Heart left ventricle (tissue), 16 donors: ENCODE data around the gene ADGRD2. TPM values are rescaled to one million over a fixed set of nuclear protein-coding genes. Genes with fewer than 3 reads are reported as not detected.

ENCODE experiments used
- ATAC-seq, 4 donors: fragments of 200-7000 bp; cut with Tn5 transposase; one replicate each; pipeline ENCODE4 v1.9.1; 2020 to 2022; ENCODE audit warnings: moderate library complexity in 4 of 4, mild to moderate bottlenecking in 3 of 4, moderate number of reproducible peaks in 1 of 4
- DNase-seq, 5 donors: peaks; one replicate each; pipeline ENCODE4 v3.0.0-alpha.2; 2020
- H3K27ac ChIP-seq, 12 donors: fragments of 200-600 bp; sonication (generic) in 4 of 12; one replicate each; pipeline versions ENCODE4 v1.5.0 to v1.8.0; 2016 to 2022; ENCODE audit warnings: mild to moderate bottlenecking in 2 of 12
- H3K27me3 ChIP-seq, 9 donors: fragments of 200-600 bp; sonication (generic) in 2 of 9; one replicate each; pipeline versions ENCODE4 v1.5.1 to v1.8.0; 2016 to 2022; ENCODE audit warnings: mild to moderate bottlenecking in 3 of 9
- H3K36me3 ChIP-seq, 9 donors: fragments of 200-600 bp; sonication (generic) in 2 of 9; one replicate each; pipeline versions ENCODE4 v1.5.0 to v1.8.0; 2018 to 2022; ENCODE audit warnings: mild to moderate bottlenecking in 2 of 9
- H3K4me1 ChIP-seq, 12 donors: fragments of 200-600 bp; sonication (generic) in 4 of 12; one replicate each; pipeline versions ENCODE4 v1.5.0 to v1.8.0; 2016 to 2022; ENCODE audit warnings: mild to moderate bottlenecking in 3 of 12
- H3K4me3 ChIP-seq, 12 donors: fragments of 200-600 bp; sonication (generic) in 4 of 12; one replicate each; pipeline versions ENCODE4 v1.5.0 to v1.8.0; 2017 to 2022; ENCODE audit warnings: mild to moderate bottlenecking in 9 of 12, moderate library complexity in 4 of 12
- H3K9me3 ChIP-seq, 12 donors: fragments of 200-600 bp; sonication (generic) in 4 of 12; one replicate each; pipeline versions ENCODE4 v1.5.0 to v1.8.0; 2016 to 2022; ENCODE audit warnings: mild to moderate bottlenecking in 1 of 12
- CTCF ChIP-seq, 12 donors: fragments of 200-600 bp; sonication (generic) in 4 of 12; IDR thresholded peaks; one replicate each; pipeline versions ENCODE4 v1.5.0 to v1.8.0; 2018 to 2022; ENCODE audit warnings: antibody characterized with exemption in 12 of 12, mild to moderate bottlenecking in 5 of 12
- POLR2A ChIP-seq, 2 donors: fragments of 450-650 bp; IDR thresholded peaks; one replicate each; pipeline ENCODE4 v1.6.1; 2017; ENCODE audit warnings: antibody characterized with exemption in 2 of 2, mild to moderate bottlenecking in 2 of 2, moderate library complexity in 2 of 2
- WGBS, 4 donors: extraction: QIAGEN DNeasy Blood & Tissue Kit in 2 of 4; methylation state at CpG; one replicate each; pipeline versions ENCODE4 v1.1.5 to v1.1.7; 2013 to 2018; 5-methylcytosine and 5-hydroxymethylcytosine counted together
- intact Hi-C, 10 donors: fragments of 100-400 bp; cut with DNase I; formaldehyde crosslinking; loops; one replicate each; pipeline versions ENCODE4 v1.11.1 to v1.14.2; 2022
- polyA plus RNA-seq, 2 donors: library from polyadenylated mRNA; stranded (reverse); fragments of 200-250 nt; gene quantifications; one replicate each; pipeline ENCODE4 v1.2.3, GENCODE V29; 2013
- total RNA-seq, 9 donors: library from RNA; depleted of rRNA in 2 of 9; stranded (reverse); fragments of >200 nt in 2 of 9; fragmentation: NEBNext Ultra II Directional in 3 of 9; extraction: Animal tissue kit (Norgen Biotek cat#: 25700) in 3 of 9; gene quantifications; one replicate each; pipeline versions ENCODE4 v1.1.0 to v1.2.4, GENCODE V29; 2016 to 2023
- donor health status: ischemic (EF 13 %, LVEDD 7.1; RV severe dilation, severe dysfunction).
- donor health status: healthy with polysubstance abuse.
- donor health status: DM: no; HTN: yes; CAD: no.
- donor health status: DM: no; HTN: no; CAD: no.
- donor health status: ischemic (EF 25% LVEDD 6.9; RV normal size, moderate dysfunction).
- donor health status: ischemic (EF 25% LVEDD 5.7; RV mildly dilated, moderate dysfunction).
- donor health status: healthy.
- donor health status: DM: yes; HTN: yes; CAD: no.
- donor health status: ischemic (EF 35%, LVEDD 5.7; RV mildly dilated, moderate dysfunction).
- donor health status: nonischemic (EF 11% LVEDD 7.7; RV severe dilation, severe dysfunction).
- donor health status: DM: yes; HTN: yes; CAD: no.
- donor health status: PGD.
- donor health status: ischemic (EF 29% LVEDD 5.4; RV normal size, mild dysfunction).
- donor health status: nonischemic (EF 23%, LVEDD 6.1; RV moderate dilation, normal function).

The ADGRD2 gene
- total and polyA plus RNA-seq, 11 donors: not detected

DNA sequence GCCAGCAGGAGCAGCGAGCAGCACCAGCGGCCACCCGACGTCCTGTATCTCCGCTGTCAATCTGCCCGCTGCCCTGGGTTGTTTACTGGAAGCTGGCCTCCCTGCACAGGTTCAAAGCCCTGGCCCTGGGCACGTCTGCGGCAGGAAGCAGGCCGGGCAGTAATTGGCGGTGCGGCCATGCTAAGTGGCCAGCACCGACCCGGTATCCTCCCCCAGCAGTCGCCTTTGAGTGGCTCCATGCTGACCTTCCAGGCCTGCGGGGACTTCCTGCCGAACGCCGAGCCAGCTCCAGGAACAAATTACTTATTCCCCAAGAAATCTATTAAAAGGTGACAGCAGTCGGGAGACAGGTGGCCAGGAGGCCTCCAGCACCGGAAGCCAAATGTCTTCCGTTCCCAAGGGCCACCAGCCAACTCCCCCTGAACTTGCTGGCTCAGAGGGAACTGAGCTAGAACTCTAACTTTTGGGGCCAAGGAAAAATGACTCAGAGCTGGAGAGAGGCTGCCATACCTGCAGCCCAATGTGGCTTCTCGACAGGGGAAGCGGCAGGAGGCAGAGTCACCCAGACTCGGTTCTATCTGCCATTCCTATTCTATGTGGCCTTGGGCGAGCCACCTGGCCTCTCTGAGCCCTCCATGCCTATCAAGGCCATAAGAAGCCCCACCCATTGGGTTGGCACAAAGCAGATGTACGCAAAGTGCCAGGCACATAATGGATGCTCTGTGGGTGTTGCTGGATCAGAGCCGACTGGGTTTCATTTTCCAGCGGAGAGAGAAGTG, 21.3 kb upstream of the ADGRD2 start:
- Histone ChIP-seq H3K4me1 (no peaks in the 10 kb centered on the region), H3K27ac (no peak overlapping the region), H3K36me3 (no peaks in the 10 kb centered on the region), H3K27me3 (no peaks in the 10 kb centered on the region), H3K9me3 (no peaks in the 10 kb centered on the region), H3K4me3 (no peak overlapping the region)
- intact Hi-C loops: no loop called here
- no peak for ATAC-seq
- TF ChIP-seq POLR2A (IDR thresholded peaks at IDR 0.05): no peak
- no peak for TF ChIP-seq CTCF (IDR thresholded peaks at IDR 0.05)
- peak in 1 of 5 donors; percentile 10 for DNase-seq
- 71 to 87% (median 78%) methylated on average over 13 to 28 of the region's 28 CpGs for WGBS, 4 donors

- Histone ChIP-seq H3K4me3 (no peak overlapping the region), H3K9me3 (no peaks in the 10 kb centered on the region), H3K27ac (no peak overlapping the region), H3K27me3 (no peaks in the 10 kb centered on the region), H3K36me3 (no peaks in the 10 kb centered on the region), H3K4me1 (no peaks in the 10 kb centered on the region)
- intact Hi-C loops: no loop called here
- TF ChIP-seq POLR2A (IDR thresholded peaks at IDR 0.05) (no peak), CTCF (IDR thresholded peaks at IDR 0.05) (no peak)
- 89 to 94% (median 91%) methylated on average over 4 of the region's 4 CpGs for WGBS, 4 donors
- ATAC-seq (no peak), DNase-seq (peak in 1 of 5 donors; percentile 11)
Observed at GRCh38 chr9:124429530-124429867, 20.8 kb upstream of the ADGRD2 start.

GRCh38 chr9:124436320-124436719, 13.9 kb upstream of the ADGRD2 start:
- no peak overlapping the region for H3K27ac ChIP-seq
- peaks cover 0 to 5% (median 0%) of the 10 kb centered on the region in 9 donors for H3K27me3 ChIP-seq
- DNase-seq (no peak), ATAC-seq (no peak)
- peaks cover 0 to 6% (median 0%) of the 10 kb centered on the region in 12 donors for H3K9me3 ChIP-seq
- H3K36me3 ChIP-seq: no peaks in the 10 kb centered on the region
- TF ChIP-seq CTCF (IDR thresholded peaks at IDR 0.05) (no peak), POLR2A (IDR thresholded peaks at IDR 0.05) (no peak)
- intact Hi-C loops: no loop called here
- no peak overlapping the region for H3K4me3 ChIP-seq
- H3K4me1 ChIP-seq: no peaks in the 10 kb centered on the region

- H3K9me3 ChIP-seq: peaks cover 0 to 6% (median 0%) of the 10 kb centered on the region in 12 donors
- ATAC-seq: no peak
- no peak overlapping the region for H3K27ac ChIP-seq
- no peak for DNase-seq
- no peaks in the 10 kb centered on the region for H3K36me3 ChIP-seq
- no peak for TF ChIP-seq CTCF (IDR thresholded peaks at IDR 0.05)
- TF ChIP-seq POLR2A (IDR thresholded peaks at IDR 0.05): no peak
- 90 to 95% (median 93%) methylated on average over 3 of the region's 3 CpGs for WGBS, 4 donors
- H3K4me3 ChIP-seq: no peak overlapping the region
- intact Hi-C loops: no loop called here
- peaks cover 0 to 5% (median 0%) of the 10 kb centered on the region in 9 donors for H3K27me3 ChIP-seq
- H3K4me1 ChIP-seq: no peaks in the 10 kb centered on the region
Observed at GRCh38 chr9:124437086-124437485, 13.2 kb upstream of the ADGRD2 start.
